LNCaP clone FGC (cell line): Measurements from ENCODE around the gene GRK4.
A peak's percentile ranks its signal among the peaks of the same experiment; 100 is the strongest.

Experiments
- DNase-seq: peaks from one replicate; pipeline ENCODE4 v3.0.0-alpha.2; 2011; ENCODE audit warnings: low read depth
- H3K4me3 ChIP-seq: 2 replicates; pipeline ENCODE4 v1.5.1; 2011; ENCODE audit warnings: mild to moderate bottlenecking, low read depth, low read length, control low read depth
- CTCF ChIP-seq: IDR thresholded peaks from 2 replicates; pipeline ENCODE4 v1.5.1; 2012; ENCODE audit warnings: mild to moderate bottlenecking; ENCODE audit not compliant: control insufficient read depth, insufficient read depth; ENCODE audit errors: extremely low read depth

The GRK4 gene

GRCh38 chr4:3040452-3041191, 77.3 kb downstream of the GRK4 start:
- DNase-seq: no peak
- H3K4me3 ChIP-seq: no peak overlapping the region
- TF ChIP-seq CTCF: no peak

GRCh38 chr4:3041192-3042142, 78.1 kb downstream of the GRK4 start:
- no peak for DNase-seq
- TF ChIP-seq CTCF: no peak
- H3K4me3 ChIP-seq: peak overlapping the region; percentile 49

- TF ChIP-seq CTCF: no peak
- no peak for DNase-seq
- peak overlapping the region; percentile 49 for H3K4me3 ChIP-seq
Measured at GRCh38 chr4:3042226-3042625, 78.9 kb downstream of the GRK4 start.

GRCh38 chr4:3043282-3044020, 80.1 kb downstream of the GRK4 start:
- no peak for DNase-seq
- H3K4me3 ChIP-seq: no peak overlapping the region
- no peak for TF ChIP-seq CTCF

- H3K4me3 ChIP-seq: no peak overlapping the region
- no peak for TF ChIP-seq CTCF
- no peak for DNase-seq
Measured at GRCh38 chr4:3044870-3045819, 81.8 kb downstream of the GRK4 start.

GRCh38 chr4:3046162-3046561, 82.8 kb downstream of the GRK4 start:
- no peak for DNase-seq
- no peak for TF ChIP-seq CTCF
- no peak overlapping the region for H3K4me3 ChIP-seq
